Fibroblast of lung (primary cell): ENCODE results near the gene KCNJ11. TPM values are rescaled to one million over a fixed set of nuclear protein-coding genes. Genes with fewer than 3 reads are reported as not detected.

Experiments used
- DNase-seq, 2 donors: peaks; one replicate each; pipeline versions ENCODE4 v3.0.0 to v3.0.0-alpha.2; 2010; ENCODE audit warnings: low read depth in 2 of 2
- H2AFZ ChIP-seq: 2 replicates; pipeline ENCODE4 v1.5.1; 2012; ENCODE audit warnings: low read length, control low read depth, inconsistent platforms
- H3K27ac ChIP-seq: 2 replicates; pipeline ENCODE4 v1.5.1; 2011; ENCODE audit warnings: low read length, control low read depth; ENCODE audit not compliant: insufficient read depth
- H3K27me3 ChIP-seq: 2 replicates; pipeline ENCODE4 v1.5.1; 2011; ENCODE audit warnings: mild to moderate bottlenecking, low read length; ENCODE audit not compliant: control insufficient read depth, insufficient read depth
- H3K36me3 ChIP-seq: 2 replicates; pipeline ENCODE4 v1.5.1; 2011; ENCODE audit warnings: low read length; ENCODE audit not compliant: control insufficient read depth, insufficient read depth
- H3K4me1 ChIP-seq: 2 replicates; pipeline ENCODE4 v1.5.1; 2011; ENCODE audit warnings: low read length; ENCODE audit not compliant: control insufficient read depth, insufficient read depth; ENCODE audit errors: extremely low read depth
- H3K4me2 ChIP-seq: 2 replicates; pipeline ENCODE4 v1.5.1; 2011; ENCODE audit warnings: low read length, control low read depth; ENCODE audit not compliant: insufficient read depth; ENCODE audit errors: extremely low read depth
- H3K4me3 ChIP-seq, 4 experiments: fragments of 200-600 bp in 1 of 4; sonication (generic) in 1 of 4; replicated peaks in 1 of 4; 2 replicates each; pipeline ENCODE4 v1.5.1; 2011 to 2016; ENCODE audit warnings: low read length in 4 of 4, low read depth in 3 of 4, mild to moderate bottlenecking in 3 of 4, control low read depth in 2 of 4, inconsistent platforms in 1 of 4, mixed read lengths in 1 of 4; ENCODE audit not compliant: insufficient read depth in 1 of 4; ENCODE audit errors: control extremely low read depth in 1 of 4
- H3K79me2 ChIP-seq: 2 replicates; pipeline ENCODE4 v1.5.1; 2012; ENCODE audit warnings: mild to moderate bottlenecking, low read length, inconsistent platforms; ENCODE audit not compliant: control insufficient read depth, insufficient read depth
- H3K9ac ChIP-seq: 2 replicates; pipeline ENCODE4 v1.5.1; 2011; ENCODE audit warnings: mild to moderate bottlenecking, low read length, control low read depth; ENCODE audit not compliant: insufficient read depth
- H3K9me3 ChIP-seq: 2 replicates; pipeline ENCODE4 v1.5.1; 2012; ENCODE audit warnings: low read depth, low read length; ENCODE audit not compliant: control insufficient read depth, insufficient read depth
- H4K20me1 ChIP-seq: 2 replicates; pipeline ENCODE4 v1.5.1; 2011; ENCODE audit warnings: low read length; ENCODE audit not compliant: control insufficient read depth, insufficient read depth; ENCODE audit errors: extremely low read depth
- EZH2 ChIP-seq: IDR thresholded peaks from 2 replicates; pipeline ENCODE4 v1.5.1; 2012; ENCODE audit warnings: low read length, control low read depth, mild to moderate bottlenecking; ENCODE audit errors: missing control alignments
- polyA plus RNA-seq, 2 donors: library from polyadenylated mRNA; depleted of rRNA in 1 of 2; stranded (reverse) in 1 of 2; unstranded in 1 of 2; fragments of >200 nt; gene quantifications; 2 replicates each; pipeline ENCODE4 v1.2.1, GENCODE V29; 2011 to 2012; ENCODE audit warnings: missing spikeins in 1 of 2
- total RNA-seq: library from RNA; depleted of rRNA; stranded (reverse); fragments of >200 nt; gene quantifications from 2 replicates; pipeline ENCODE4 v1.2.1, GENCODE V29; 2014
- TF ChIP-seq, protein P1 (sequence below), 2 donors: IDR thresholded peaks in 1 of 2; conservative IDR thresholded peaks in 1 of 2; 1 replicate in 1 of 2; 2 replicates in 1 of 2; pipeline ENCODE4 v1.5.1; 2011 to 2012; ENCODE audit warnings: low read length in 2 of 2, control low read depth in 1 of 2, inconsistent platforms in 1 of 2, low read depth in 1 of 2, mild to moderate bottlenecking in 1 of 2

The KCNJ11 gene
- total and polyA plus RNA-seq, 2 donors (not counting 1 experiment from before 2014, with no cell fraction given) = not detected

DNA sequence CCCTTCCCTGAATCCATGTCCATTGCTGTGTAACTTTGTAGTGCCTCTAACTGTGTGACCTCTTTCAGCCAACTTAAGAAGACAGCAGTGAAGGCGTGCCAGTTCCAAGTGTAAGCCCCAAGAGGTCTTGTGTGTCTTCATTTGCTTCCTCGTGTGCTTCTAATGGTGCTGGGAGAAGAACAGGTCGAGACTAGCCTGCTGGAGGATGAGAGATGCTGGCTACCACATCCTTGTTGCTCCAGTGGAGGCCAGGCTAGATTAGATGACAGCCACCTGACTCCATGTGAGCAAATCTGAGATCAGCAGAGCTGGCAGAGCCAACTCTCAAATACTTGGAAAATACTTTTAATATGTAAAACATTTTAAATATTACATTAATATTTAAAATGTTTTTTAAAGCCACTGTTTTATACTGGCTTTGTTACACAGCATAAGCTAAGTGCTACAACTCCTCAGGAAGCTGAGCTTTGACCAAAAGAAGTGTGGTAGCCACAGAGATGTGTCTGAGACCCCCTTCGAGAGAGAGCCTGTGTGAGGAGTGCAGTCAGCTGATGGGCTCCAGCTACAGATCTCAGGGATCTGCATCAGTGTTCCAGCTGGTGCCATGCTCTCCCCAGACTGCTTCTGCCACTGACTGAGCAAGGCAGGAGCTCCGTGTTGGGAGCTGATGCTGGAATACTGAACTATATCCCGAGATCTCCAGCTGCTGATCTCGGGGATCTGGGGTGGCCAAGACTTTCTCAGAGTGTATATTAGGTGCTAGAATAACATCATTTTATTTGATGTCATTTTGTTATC lies 8.9 kb downstream of the KCNJ11 start:
- TF ChIP-seq EZH2 = no peak
- TF ChIP-seq, protein P1, sequence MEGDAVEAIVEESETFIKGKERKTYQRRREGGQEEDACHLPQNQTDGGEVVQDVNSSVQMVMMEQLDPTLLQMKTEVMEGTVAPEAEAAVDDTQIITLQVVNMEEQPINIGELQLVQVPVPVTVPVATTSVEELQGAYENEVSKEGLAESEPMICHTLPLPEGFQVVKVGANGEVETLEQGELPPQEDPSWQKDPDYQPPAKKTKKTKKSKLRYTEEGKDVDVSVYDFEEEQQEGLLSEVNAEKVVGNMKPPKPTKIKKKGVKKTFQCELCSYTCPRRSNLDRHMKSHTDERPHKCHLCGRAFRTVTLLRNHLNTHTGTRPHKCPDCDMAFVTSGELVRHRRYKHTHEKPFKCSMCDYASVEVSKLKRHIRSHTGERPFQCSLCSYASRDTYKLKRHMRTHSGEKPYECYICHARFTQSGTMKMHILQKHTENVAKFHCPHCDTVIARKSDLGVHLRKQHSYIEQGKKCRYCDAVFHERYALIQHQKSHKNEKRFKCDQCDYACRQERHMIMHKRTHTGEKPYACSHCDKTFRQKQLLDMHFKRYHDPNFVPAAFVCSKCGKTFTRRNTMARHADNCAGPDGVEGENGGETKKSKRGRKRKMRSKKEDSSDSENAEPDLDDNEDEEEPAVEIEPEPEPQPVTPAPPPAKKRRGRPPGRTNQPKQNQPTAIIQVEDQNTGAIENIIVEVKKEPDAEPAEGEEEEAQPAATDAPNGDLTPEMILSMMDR (conservative IDR thresholded peaks at IDR 0.05 in 1 of 2, IDR thresholded peaks at IDR 0.05 in 1 of 2; ENCODE audit: low read depth in 1 of 2, low read length in 2 of 2) = no peak
- no peaks in the 10 kb centered on the region for H3K36me3 ChIP-seq
- no peak overlapping the region for H3K4me2 ChIP-seq
- H3K27me3 ChIP-seq = no peaks in the 10 kb centered on the region
- H3K4me3 ChIP-seq = no peak overlapping the region
- no peaks in the 10 kb centered on the region for H3K79me2 ChIP-seq
- H3K9ac ChIP-seq = no peak overlapping the region
- H3K27ac ChIP-seq = no peak overlapping the region
- no peaks in the 10 kb centered on the region for H4K20me1 ChIP-seq
- no peaks in the 10 kb centered on the region for H3K4me1 ChIP-seq
- DNase-seq = no peak
- H3K9me3 ChIP-seq = no peaks in the 10 kb centered on the region
- H2AFZ ChIP-seq = no peak overlapping the region

DNA sequence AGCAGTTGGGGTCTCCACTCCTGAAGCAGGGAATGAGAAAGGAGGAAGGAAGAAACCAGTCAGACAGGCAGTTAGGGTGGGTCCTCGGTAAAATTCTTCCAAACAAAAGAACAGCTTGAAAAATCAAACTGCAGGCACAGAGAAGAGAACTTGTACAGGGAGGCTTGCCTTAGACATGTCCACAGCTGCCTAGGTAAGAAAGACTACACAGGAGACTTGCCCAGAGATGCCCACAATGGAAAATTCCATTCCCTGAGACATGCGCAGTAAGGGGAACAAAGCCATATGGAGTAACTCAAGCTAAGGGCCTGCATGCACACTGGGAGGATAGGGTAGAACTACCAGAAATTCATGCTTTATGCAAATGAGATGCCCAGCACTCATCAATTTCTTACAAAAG lies 9.8 kb downstream of the KCNJ11 start:
- no peak overlapping the region for H3K9ac ChIP-seq
- no peak overlapping the region for H3K4me2 ChIP-seq
- no peak overlapping the region for H3K4me3 ChIP-seq
- no peak overlapping the region for H3K27ac ChIP-seq
- no peak overlapping the region for H2AFZ ChIP-seq
- no peaks in the 10 kb centered on the region for H3K9me3 ChIP-seq
- no peaks in the 10 kb centered on the region for H4K20me1 ChIP-seq
- H3K27me3 ChIP-seq = no peaks in the 10 kb centered on the region
- TF ChIP-seq EZH2 = no peak
- TF ChIP-seq, protein P1 (conservative IDR thresholded peaks at IDR 0.05 in 1 of 2, IDR thresholded peaks at IDR 0.05 in 1 of 2; ENCODE audit: low read depth in 1 of 2, low read length in 2 of 2) = no peak
- DNase-seq = no peak
- no peaks in the 10 kb centered on the region for H3K4me1 ChIP-seq
- no peaks in the 10 kb centered on the region for H3K36me3 ChIP-seq
- no peaks in the 10 kb centered on the region for H3K79me2 ChIP-seq

GRCh38 chr11:17376493-17376892 lies 12.0 kb downstream of the KCNJ11 start:
- Histone ChIP-seq H3K4me1 (no peaks in the 10 kb centered on the region), H3K36me3 (no peaks in the 10 kb centered on the region), H3K27ac (no peak overlapping the region), H3K79me2 (no peaks in the 10 kb centered on the region), H3K9ac (no peak overlapping the region), H2AFZ (no peak overlapping the region), H3K4me2 (no peak overlapping the region), H3K4me3 (no peak overlapping the region), H3K27me3 (no peaks in the 10 kb centered on the region), H4K20me1 (no peaks in the 10 kb centered on the region), H3K9me3 (peaks cover 5% of the 10 kb centered on the region)
- TF ChIP-seq, protein P1 (conservative IDR thresholded peaks at IDR 0.05 in 1 of 2, IDR thresholded peaks at IDR 0.05 in 1 of 2; ENCODE audit: low read depth in 1 of 2, low read length in 2 of 2) = no peak
- TF ChIP-seq EZH2 = no peak
- no peak for DNase-seq
